OCI-LY1 (cell line): ENCODE data around the gene MRTFB.

Source experiments
- EZH2 ChIP-seq: fragments of 200-600 bp; sonication (generic), shearing (Covaris generic); IDR thresholded peaks from 2 replicates; pipeline ENCODE4 v1.8.0; 2017; ENCODE audit warnings: borderline replicate concordance, mixed run types, mild to moderate bottlenecking, antibody characterized with exemption, low read length, moderate library complexity, mixed read lengths
- TF ChIP-seq, protein P1 (sequence below): fragments of 200-600 bp; sonication (generic), shearing (Covaris generic); IDR thresholded peaks from 2 replicates; pipeline ENCODE4 v1.5.1; 2017; ENCODE audit warnings: mild to moderate bottlenecking, antibody characterized with exemption, low read length, moderate library complexity, mixed read lengths

DNA sequence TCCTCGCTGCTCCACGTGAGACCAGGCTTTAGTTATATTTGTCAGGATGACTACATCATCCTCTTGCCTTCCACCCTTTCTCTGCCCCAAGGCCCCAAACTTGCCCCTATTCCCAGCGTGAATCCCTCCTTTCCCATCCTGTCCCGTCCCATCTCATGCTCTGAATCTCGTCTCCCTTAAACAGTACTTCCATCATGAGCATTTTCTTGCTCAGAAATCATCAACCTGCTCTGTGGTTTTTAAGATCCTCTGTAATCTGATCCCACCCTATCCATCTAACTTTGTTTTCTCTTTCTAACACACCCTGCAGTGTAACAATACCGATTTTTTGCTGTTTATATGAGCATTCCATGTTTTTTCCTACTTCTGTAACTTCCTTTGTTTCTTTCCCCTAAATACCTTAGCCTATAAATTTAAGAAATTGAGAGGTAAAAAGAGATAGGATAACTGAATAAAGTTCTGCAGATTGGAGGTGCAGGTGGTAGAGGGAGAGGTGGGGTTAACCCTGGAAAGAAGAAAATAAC is 39.7 kb downstream of the MRTFB start:
- TF ChIP-seq, protein P1, sequence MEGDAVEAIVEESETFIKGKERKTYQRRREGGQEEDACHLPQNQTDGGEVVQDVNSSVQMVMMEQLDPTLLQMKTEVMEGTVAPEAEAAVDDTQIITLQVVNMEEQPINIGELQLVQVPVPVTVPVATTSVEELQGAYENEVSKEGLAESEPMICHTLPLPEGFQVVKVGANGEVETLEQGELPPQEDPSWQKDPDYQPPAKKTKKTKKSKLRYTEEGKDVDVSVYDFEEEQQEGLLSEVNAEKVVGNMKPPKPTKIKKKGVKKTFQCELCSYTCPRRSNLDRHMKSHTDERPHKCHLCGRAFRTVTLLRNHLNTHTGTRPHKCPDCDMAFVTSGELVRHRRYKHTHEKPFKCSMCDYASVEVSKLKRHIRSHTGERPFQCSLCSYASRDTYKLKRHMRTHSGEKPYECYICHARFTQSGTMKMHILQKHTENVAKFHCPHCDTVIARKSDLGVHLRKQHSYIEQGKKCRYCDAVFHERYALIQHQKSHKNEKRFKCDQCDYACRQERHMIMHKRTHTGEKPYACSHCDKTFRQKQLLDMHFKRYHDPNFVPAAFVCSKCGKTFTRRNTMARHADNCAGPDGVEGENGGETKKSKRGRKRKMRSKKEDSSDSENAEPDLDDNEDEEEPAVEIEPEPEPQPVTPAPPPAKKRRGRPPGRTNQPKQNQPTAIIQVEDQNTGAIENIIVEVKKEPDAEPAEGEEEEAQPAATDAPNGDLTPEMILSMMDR = no peak
- TF ChIP-seq EZH2 = no peak
